CD4-positive, alpha-beta T cell treated with Interleukin-4 for 4 hours (primary cell): ENCODE measurements around the gene PARPBP.
"Not testable (repeated sequence)": the region's sequence is repeated elsewhere in the genome, so short reads cannot be mapped to it uniquely, and the experiment has no call there.

ENCODE experiments used
- DNase-seq: peaks from one replicate; pipeline ENCODE4 v3.0.0-alpha.2; 2020

The PARPBP gene

GRCh38 chr12:102119674-102120563 is at the start of gene PARPBP, which contains the start of gene NUP37:
PARPBP (plus strand) TSS chr12:102120183; CDS start chr12:102123889, 3,706 bp downstream.
NUP37 (minus strand) TSS chr12:102120114; CDS start chr12:102118518, 1,596 bp downstream.
- peak; percentile 91 for DNase-seq

- DNase-seq = not testable (repeated sequence)
Measured at GRCh38 chr12:102072092-102072491, 47.9 kb upstream of the PARPBP start.

GRCh38 chr12:102080842-102081241 is 39.1 kb upstream of the PARPBP start:
- no peak for DNase-seq

GRCh38 chr12:102089228-102089835 is 30.7 kb upstream of the PARPBP start:
- DNase-seq = not testable (repeated sequence)

GRCh38 chr12:102093319-102093718 is 26.7 kb upstream of the PARPBP start:
- DNase-seq = no peak

- no peak for DNase-seq
Measured at GRCh38 chr12:102095677-102096263, 24.2 kb upstream of the PARPBP start.

- no peak for DNase-seq
Measured at GRCh38 chr12:102096855-102097254, 23.1 kb upstream of the PARPBP start.

- DNase-seq = no peak
Measured at GRCh38 chr12:102106905-102107304, 13.1 kb upstream of the PARPBP start.

GRCh38 chr12:102107970-102108369 is 12.0 kb upstream of the PARPBP start:
- no peak for DNase-seq

- no peak for DNase-seq
Measured at GRCh38 chr12:102110782-102111181, 9.2 kb upstream of the PARPBP start.

- DNase-seq = no peak
Measured at GRCh38 chr12:102114212-102114611, 5.8 kb upstream of the PARPBP start.

- no peak for DNase-seq
Measured at GRCh38 chr12:102116392-102116791, 3.6 kb upstream of the PARPBP start.

GRCh38 chr12:102118874-102119273 is 1.1 kb upstream of the PARPBP start:
- DNase-seq = no peak

GRCh38 chr12:102120564-102120873 is 536 bp downstream of the PARPBP start:
- no peak for DNase-seq

- no peak for DNase-seq
Measured at GRCh38 chr12:102120886-102121285, 903 bp downstream of the PARPBP start.

GRCh38 chr12:102121328-102121727 is 1.3 kb downstream of the PARPBP start:
- not testable (repeated sequence) for DNase-seq

GRCh38 chr12:102130720-102131119 is 10.7 kb downstream of the PARPBP start:
- not testable (repeated sequence) for DNase-seq

- DNase-seq = not testable (repeated sequence)
Measured at GRCh38 chr12:102131442-102131841, 11.5 kb downstream of the PARPBP start.

- not testable (repeated sequence) for DNase-seq
Measured at GRCh38 chr12:102137619-102138018, 17.6 kb downstream of the PARPBP start.

- DNase-seq = not testable (repeated sequence)
Measured at GRCh38 chr12:102142866-102143373, 22.9 kb downstream of the PARPBP start.

GRCh38 chr12:102144221-102144620 is 24.2 kb downstream of the PARPBP start:
- no peak for DNase-seq

- DNase-seq = not testable (repeated sequence)
Measured at GRCh38 chr12:102147062-102147587, 27.1 kb downstream of the PARPBP start.

GRCh38 chr12:102155206-102155605 is 35.2 kb downstream of the PARPBP start:
- DNase-seq = not testable (repeated sequence)
